Left ventricle myocardium inferior (tissue), 1 donor: ENCODE measurements around the gene FARS2. TPM values are rescaled to one million over a fixed set of nuclear protein-coding genes. Genes with fewer than 3 reads are reported as not detected.

Source experiments
- DNase-seq: peaks from one replicate; pipeline ENCODE4 v3.0.0-alpha.2; 2020
- H3K27ac ChIP-seq: fragments of 200-600 bp; replicated peaks from 2 replicates; pipeline ENCODE4 v1.8.0; 2021
- H3K27me3 ChIP-seq: fragments of 200-600 bp; 2 replicates; pipeline ENCODE4 v1.8.0; 2021; ENCODE audit warnings: low read depth
- H3K36me3 ChIP-seq: fragments of 200-600 bp; 2 replicates; pipeline ENCODE4 v1.8.0; 2021
- H3K4me1 ChIP-seq: fragments of 200-600 bp; 2 replicates; pipeline ENCODE4 v1.8.0; 2021
- H3K4me3 ChIP-seq: fragments of 200-600 bp; 2 replicates; pipeline ENCODE4 v1.8.0; 2021; ENCODE audit warnings: mild to moderate bottlenecking, moderate library complexity
- H3K9me3 ChIP-seq: fragments of 200-600 bp; replicated peaks from 2 replicates; pipeline ENCODE4 v1.8.0; 2021
- CTCF ChIP-seq: fragments of 200-600 bp; IDR thresholded peaks from 2 replicates; pipeline ENCODE4 v1.8.0; 2021; ENCODE audit warnings: antibody characterized with exemption, mild to moderate bottlenecking, borderline replicate concordance
- intact Hi-C: fragments of 100-400 bp; cut with micrococcal nuclease; formaldehyde crosslinking; loops from one replicate; pipeline ENCODE4 v1.11.0; 2022
- total RNA-seq: library from RNA; stranded (reverse); fragmentation: NEBNext Ultra II Directional; extraction: Animal tissue kit (Norgen Biotek cat#: 25700); gene quantifications from one replicate; pipeline ENCODE4 v1.2.1, GENCODE V29; 2021
- donor health status: DM: no; HTN: yes; CAD: no; lungs with severe emphysema.

Gene FARS2
- total RNA-seq, 1 donor from 2014 or later: 16.7 TPM

GRCh38 chr6:5531853-5532375 is 270.6 kb downstream of the FARS2 start:
- TF ChIP-seq CTCF: no peak
- H3K36me3 ChIP-seq: no peaks in the 10 kb centered on the region
- H3K4me1 ChIP-seq: peaks cover 3% of the 10 kb centered on the region
- no peak for DNase-seq
- no peaks in the 10 kb centered on the region for H3K27me3 ChIP-seq
- no peak overlapping the region for H3K4me3 ChIP-seq
- no peaks in the 10 kb centered on the region for H3K9me3 ChIP-seq
- H3K27ac ChIP-seq: no peak overlapping the region
- intact Hi-C loops: no loop called here

GRCh38 chr6:5532941-5533340 is 271.6 kb downstream of the FARS2 start:
- H3K36me3 ChIP-seq: no peaks in the 10 kb centered on the region
- no peaks in the 10 kb centered on the region for H3K9me3 ChIP-seq
- H3K4me1 ChIP-seq: peaks cover 3% of the 10 kb centered on the region
- H3K27me3 ChIP-seq: no peaks in the 10 kb centered on the region
- H3K27ac ChIP-seq: no peak overlapping the region
- intact Hi-C loops: no loop called here
- DNase-seq: no peak
- TF ChIP-seq CTCF: no peak
- no peak overlapping the region for H3K4me3 ChIP-seq

GRCh38 chr6:5534643-5535042 is 273.3 kb downstream of the FARS2 start:
- no peaks in the 10 kb centered on the region for H3K36me3 ChIP-seq
- DNase-seq: no peak
- intact Hi-C loops: no loop called here
- TF ChIP-seq CTCF: no peak
- no peak overlapping the region for H3K27ac ChIP-seq
- H3K4me1 ChIP-seq: peaks cover 3% of the 10 kb centered on the region
- H3K4me3 ChIP-seq: no peak overlapping the region
- no peaks in the 10 kb centered on the region for H3K27me3 ChIP-seq
- no peaks in the 10 kb centered on the region for H3K9me3 ChIP-seq

GRCh38 chr6:5536644-5537043 is 275.3 kb downstream of the FARS2 start:
- Histone ChIP-seq H3K27me3 (no peaks in the 10 kb centered on the region), H3K36me3 (no peaks in the 10 kb centered on the region), H3K9me3 (no peaks in the 10 kb centered on the region), H3K4me1 (no peaks in the 10 kb centered on the region), H3K4me3 (no peak overlapping the region), H3K27ac (no peak overlapping the region)
- intact Hi-C loops: no loop called here
- TF ChIP-seq CTCF: no peak
- DNase-seq: no peak

GRCh38 chr6:5537132-5537531 is 275.8 kb downstream of the FARS2 start:
- DNase-seq: no peak
- Histone ChIP-seq H3K27me3 (no peaks in the 10 kb centered on the region), H3K4me1 (no peaks in the 10 kb centered on the region), H3K27ac (no peak overlapping the region), H3K9me3 (no peaks in the 10 kb centered on the region), H3K4me3 (no peak overlapping the region), H3K36me3 (no peaks in the 10 kb centered on the region)
- no peak for TF ChIP-seq CTCF
- intact Hi-C loops: no loop called here
